Breast epithelium (tissue), 3 donors: Measurements from ENCODE around the gene RTEL1.

ENCODE experiments used
- POLR2AphosphoS5 ChIP-seq, 3 donors: sonication (generic); formaldehyde crosslinking; IDR thresholded peaks; one replicate each; pipeline ENCODE4 v1.6.1; 2017; ENCODE audit warnings: antibody characterized with exemption in 3 of 3
- TF ChIP-seq, protein P1 (sequence below), 3 donors: fragments of 450-650 bp; IDR thresholded peaks; one replicate each; pipeline ENCODE4 v1.5.1; 2016 to 2017; ENCODE audit warnings: antibody characterized with exemption in 3 of 3, mild to moderate bottlenecking in 3 of 3, moderate library complexity in 3 of 3

DNA sequence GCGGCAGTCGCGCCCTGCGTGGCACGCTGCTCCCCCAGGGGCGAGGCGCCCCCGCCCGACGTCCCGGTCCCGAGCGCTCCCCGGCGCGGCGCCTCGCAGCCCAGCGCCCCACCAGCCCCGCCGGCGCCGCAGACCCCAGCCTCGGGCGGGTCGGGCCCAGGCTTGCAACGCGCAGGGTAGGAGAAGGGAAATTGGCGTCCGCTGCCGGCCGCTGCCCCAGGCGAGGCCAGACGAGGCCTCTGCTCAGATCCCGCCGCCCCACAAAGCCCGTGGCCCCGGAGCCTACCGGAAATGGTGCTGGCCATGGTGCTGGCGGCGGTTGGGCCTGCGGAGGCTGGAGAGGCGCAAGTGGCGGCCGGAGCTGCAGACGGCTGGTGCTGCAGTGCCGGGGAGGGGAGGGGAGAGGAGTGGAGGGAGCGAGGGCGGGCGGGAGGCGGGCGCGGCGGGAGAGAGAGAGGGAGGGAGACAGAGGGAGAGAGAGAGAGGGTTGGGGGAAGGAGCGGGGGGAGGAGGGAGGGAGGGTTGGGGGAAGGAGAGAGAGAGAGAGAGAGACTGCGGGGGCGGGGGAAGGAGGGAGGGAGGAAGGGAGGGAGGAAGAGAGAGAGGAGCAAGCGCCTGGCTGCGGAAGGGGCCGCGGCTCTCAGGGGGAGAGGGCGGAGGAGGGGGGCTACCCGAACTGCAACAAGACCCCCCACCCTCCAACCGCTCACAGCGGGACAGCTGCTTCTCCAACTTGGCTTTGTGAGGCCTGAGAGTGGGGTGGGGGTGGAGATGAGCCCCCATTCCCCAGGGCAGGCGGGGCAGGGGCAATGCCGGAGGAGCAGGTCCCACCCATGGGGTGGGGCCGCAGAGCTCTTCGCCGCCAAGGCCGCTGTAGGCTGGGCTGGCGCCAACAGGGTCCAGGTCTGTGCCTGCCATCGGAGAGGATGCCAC, 4.8 kb upstream of the RTEL1 start, which contains the start of gene STMN3:
- TF ChIP-seq, protein P1, sequence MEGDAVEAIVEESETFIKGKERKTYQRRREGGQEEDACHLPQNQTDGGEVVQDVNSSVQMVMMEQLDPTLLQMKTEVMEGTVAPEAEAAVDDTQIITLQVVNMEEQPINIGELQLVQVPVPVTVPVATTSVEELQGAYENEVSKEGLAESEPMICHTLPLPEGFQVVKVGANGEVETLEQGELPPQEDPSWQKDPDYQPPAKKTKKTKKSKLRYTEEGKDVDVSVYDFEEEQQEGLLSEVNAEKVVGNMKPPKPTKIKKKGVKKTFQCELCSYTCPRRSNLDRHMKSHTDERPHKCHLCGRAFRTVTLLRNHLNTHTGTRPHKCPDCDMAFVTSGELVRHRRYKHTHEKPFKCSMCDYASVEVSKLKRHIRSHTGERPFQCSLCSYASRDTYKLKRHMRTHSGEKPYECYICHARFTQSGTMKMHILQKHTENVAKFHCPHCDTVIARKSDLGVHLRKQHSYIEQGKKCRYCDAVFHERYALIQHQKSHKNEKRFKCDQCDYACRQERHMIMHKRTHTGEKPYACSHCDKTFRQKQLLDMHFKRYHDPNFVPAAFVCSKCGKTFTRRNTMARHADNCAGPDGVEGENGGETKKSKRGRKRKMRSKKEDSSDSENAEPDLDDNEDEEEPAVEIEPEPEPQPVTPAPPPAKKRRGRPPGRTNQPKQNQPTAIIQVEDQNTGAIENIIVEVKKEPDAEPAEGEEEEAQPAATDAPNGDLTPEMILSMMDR (IDR thresholded peaks at IDR 0.05): no peak
- peak in 1 of 3 donors; percentile 29 for TF ChIP-seq POLR2AphosphoS5 (IDR thresholded peaks at IDR 0.05)
